DOHH2 (cell line): ENCODE results near the gene ESPN.
A peak's percentile ranks its signal among the peaks of the same experiment; 100 is the strongest.

Source experiments
- H3F3A ChIP-seq: fragments of 200-600 bp; sonication (generic), shearing (Covaris generic); 2 replicates; pipeline ENCODE4 v1.6.0; 2016; ENCODE audit warnings: antibody characterized with exemption, mild to moderate bottlenecking; ENCODE audit not compliant: control insufficient read depth, insufficient read depth
- H3K27ac ChIP-seq: fragments of 200-600 bp; sonication (generic); 2 replicates; pipeline ENCODE4 v1.5.1; 2014; ENCODE audit warnings: low read depth, mild to moderate bottlenecking, low read length, moderate library complexity
- H3K27me3 ChIP-seq: fragments of 200-600 bp; sonication (generic); 2 replicates; pipeline ENCODE4 v1.6.1; 2014; ENCODE audit warnings: mild to moderate bottlenecking, low read length, mixed read lengths; ENCODE audit not compliant: control insufficient read depth
- H3K36me3 ChIP-seq: fragments of 200-600 bp; sonication (generic); 2 replicates; pipeline ENCODE4 v1.6.1; 2014; ENCODE audit warnings: mild to moderate bottlenecking, low read length, moderate library complexity, mixed read lengths; ENCODE audit not compliant: control insufficient read depth
- H3K4me1 ChIP-seq: fragments of 200-600 bp; sonication (generic); 2 replicates; pipeline ENCODE4 v1.6.1; 2014; ENCODE audit warnings: mild to moderate bottlenecking, low read length, mixed read lengths; ENCODE audit not compliant: control insufficient read depth
- H3K4me2 ChIP-seq: fragments of 200-600 bp; sonication (generic); 2 replicates; pipeline ENCODE4 v1.6.0; 2014; ENCODE audit warnings: mild to moderate bottlenecking, low read length, moderate library complexity
- H3K4me3 ChIP-seq: fragments of 200-600 bp; sonication (generic); 2 replicates; pipeline ENCODE4 v1.5.1; 2014; ENCODE audit warnings: mild to moderate bottlenecking, low read length, mixed read lengths
- H3K79me2 ChIP-seq: fragments of 200-600 bp; sonication (generic); 2 replicates; pipeline ENCODE4 v1.6.1; 2014; ENCODE audit warnings: mild to moderate bottlenecking, low read length, mixed read lengths; ENCODE audit not compliant: control insufficient read depth
- H3K9me2 ChIP-seq: fragments of 200-600 bp; sonication (generic); replicated peaks from 2 replicates; pipeline ENCODE4 v1.6.1; 2014; ENCODE audit warnings: mild to moderate bottlenecking, low read length, mixed read lengths; ENCODE audit not compliant: control insufficient read depth
- H3K9me3 ChIP-seq: fragments of 200-600 bp; sonication (generic); 2 replicates; pipeline ENCODE4 v1.6.1; 2014; ENCODE audit warnings: antibody characterized with exemption, low read length, mixed read lengths; ENCODE audit not compliant: control insufficient read depth, insufficient read depth
- H4K20me1 ChIP-seq: fragments of 200-600 bp; sonication (generic); 2 replicates; pipeline ENCODE4 v1.6.0; 2014; ENCODE audit warnings: low read depth, mild to moderate bottlenecking, antibody characterized with exemption, low read length, moderate library complexity; ENCODE audit not compliant: control insufficient read depth, insufficient read depth
- CTCF ChIP-seq: fragments of 200-600 bp; sonication (generic); IDR thresholded peaks from one replicate; pipeline ENCODE4 v1.5.1; 2014; ENCODE audit warnings: antibody characterized with exemption, mild to moderate bottlenecking, low read depth, low read length; ENCODE audit not compliant: poor library complexity, severe bottlenecking
- EZH2phosphoT487 ChIP-seq: fragments of 200-600 bp; sonication (generic); IDR thresholded peaks from 2 replicates; pipeline ENCODE4 v1.6.1; 2017; ENCODE audit warnings: borderline replicate concordance, mild to moderate bottlenecking, antibody characterized with exemption, low read length, moderate library complexity, mixed read lengths

The ESPN gene

GRCh38 chr1:6386371-6386949, 38.1 kb upstream of the ESPN start:
- no peaks in the 10 kb centered on the region for H4K20me1 ChIP-seq
- H3K79me2 ChIP-seq, result peaks cover 82% of the 10 kb centered on the region
- H3F3A ChIP-seq, result no peaks in the 10 kb centered on the region
- H3K9me2 ChIP-seq, result no peaks in the 10 kb centered on the region
- no peak overlapping the region for H3K4me3 ChIP-seq
- H3K4me2 ChIP-seq, result no peak overlapping the region
- no peaks in the 10 kb centered on the region for H3K27me3 ChIP-seq
- H3K4me1 ChIP-seq, result peaks cover 2% of the 10 kb centered on the region
- TF ChIP-seq CTCF (no peak), EZH2phosphoT487 (no peak)
- peaks cover 7% of the 10 kb centered on the region; the same call in 1 of the 2 replicates for H3K9me3 ChIP-seq
- no peaks in the 10 kb centered on the region; the same call in 1 of the 2 replicates for H3K36me3 ChIP-seq
- H3K27ac ChIP-seq, result no peak overlapping the region

- peaks cover 23% of the 10 kb centered on the region for H3K4me1 ChIP-seq
- no peak overlapping the region for H3K4me2 ChIP-seq
- no peak overlapping the region for H3K27ac ChIP-seq
- H3K27me3 ChIP-seq, result no peaks in the 10 kb centered on the region
- H3K36me3 ChIP-seq, result no peaks in the 10 kb centered on the region; the same call in 1 of the 2 replicates
- H3K9me2 ChIP-seq, result no peaks in the 10 kb centered on the region
- TF ChIP-seq EZH2phosphoT487, result no peak
- no peak for TF ChIP-seq CTCF
- H3K9me3 ChIP-seq, result no peaks in the 10 kb centered on the region
- H3K79me2 ChIP-seq, result peaks cover 68% of the 10 kb centered on the region
- H3F3A ChIP-seq, result no peaks in the 10 kb centered on the region; the same call in 1 of the 2 replicates
- H3K4me3 ChIP-seq, result no peak overlapping the region
- no peaks in the 10 kb centered on the region for H4K20me1 ChIP-seq
These were observed 34.6 kb upstream of the ESPN start for GRCh38 chr1:6389971-6390370.

GRCh38 chr1:6391951-6392808, 32.4 kb upstream of the ESPN start:
- H3K4me1 ChIP-seq, result peaks cover 24% of the 10 kb centered on the region
- no peaks in the 10 kb centered on the region for H3K36me3 ChIP-seq
- no peaks in the 10 kb centered on the region for H4K20me1 ChIP-seq
- no peaks in the 10 kb centered on the region; the same call in 1 of the 2 replicates for H3F3A ChIP-seq
- TF ChIP-seq EZH2phosphoT487 (no peak), CTCF (no peak)
- H3K4me2 ChIP-seq, result peak overlapping the region; percentile 80
- H3K9me3 ChIP-seq, result no peaks in the 10 kb centered on the region
- H3K27me3 ChIP-seq, result no peaks in the 10 kb centered on the region
- no peak overlapping the region for H3K27ac ChIP-seq
- H3K79me2 ChIP-seq, result peaks cover 46% of the 10 kb centered on the region
- peak overlapping the region; percentile 71 for H3K4me3 ChIP-seq
- no peaks in the 10 kb centered on the region for H3K9me2 ChIP-seq
